AML-193 (cell line): ENCODE data around the gene GGT7.
"Not testable (repeated sequence)": the region's sequence is repeated elsewhere in the genome, so short reads cannot be mapped to it uniquely, and the experiment has no call there.

ENCODE experiments used
- DNase-seq, 2 experiments: peaks; one replicate each; lab custom pipeline; 2025; lab: John Stamatoyannopoulos, UW

GGT7 gene

DNA sequence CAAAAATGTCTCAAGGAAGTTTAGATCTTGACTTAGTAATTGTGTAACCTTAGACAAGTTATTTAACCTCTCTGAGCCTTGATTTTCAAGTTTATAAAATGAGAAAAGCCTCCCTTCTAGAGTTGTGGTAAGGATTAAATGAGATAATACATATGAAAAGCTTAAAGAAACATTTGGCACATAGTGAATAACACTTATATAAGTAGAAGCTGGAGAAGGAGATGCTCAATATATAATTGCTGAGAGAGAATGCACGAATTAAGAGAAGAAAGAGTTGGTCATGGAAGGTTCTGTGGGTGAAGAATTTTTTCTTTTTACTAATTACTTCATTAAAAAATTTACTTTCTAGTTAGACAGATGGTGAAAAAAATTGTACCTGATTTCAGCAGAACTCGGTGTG is 9.0 kb upstream of the GGT7 start:
- no peak for DNase-seq

DNA sequence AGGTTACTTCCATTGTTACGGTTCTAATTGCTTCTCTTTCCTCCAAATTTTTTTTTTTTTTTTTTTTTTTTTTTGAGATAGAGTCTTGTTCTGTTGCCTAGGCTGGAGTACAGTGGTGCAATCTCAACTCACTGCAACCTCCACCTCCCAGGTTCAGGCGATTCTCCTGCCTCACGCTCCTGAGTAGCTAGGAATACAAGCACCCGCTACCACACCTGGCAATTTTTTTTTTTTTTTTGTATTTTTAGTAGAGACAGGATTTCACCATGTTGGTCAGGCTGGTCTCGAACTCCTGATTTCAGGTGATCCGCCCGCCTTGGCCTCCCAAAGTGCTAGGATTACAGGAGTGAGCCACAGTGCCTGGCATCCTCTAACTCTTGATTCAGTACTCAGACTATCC is 8.3 kb upstream of the GGT7 start:
- not testable (repeated sequence) for DNase-seq

DNA sequence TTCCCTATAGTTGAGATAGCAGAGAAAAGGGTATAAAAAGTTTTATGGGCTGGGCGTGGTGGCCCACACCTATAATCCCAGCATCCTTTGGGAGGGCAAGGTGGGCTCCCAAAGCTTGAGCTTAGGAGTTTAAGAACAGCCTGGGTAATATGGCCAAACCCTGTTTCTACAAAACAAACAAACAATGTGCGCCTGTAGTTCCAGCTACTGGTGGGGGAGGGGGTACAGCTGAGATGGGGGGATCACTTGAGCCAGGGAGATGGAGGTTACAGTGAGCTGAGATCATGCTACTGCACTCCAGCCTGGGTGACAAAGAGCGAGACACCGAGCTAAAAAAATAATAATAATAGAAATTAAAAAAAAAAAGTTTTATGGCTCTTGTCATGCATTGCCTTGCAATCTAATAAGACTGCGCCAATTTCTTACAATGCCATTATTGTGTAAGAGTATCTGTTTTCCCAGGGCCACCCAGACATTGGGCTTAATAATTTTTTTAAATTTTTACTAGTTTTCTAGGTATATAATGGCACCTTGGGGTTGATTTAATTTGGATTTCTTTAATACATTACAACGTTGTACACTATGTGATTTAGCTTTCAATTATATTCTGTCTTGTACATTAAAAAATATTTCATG is 7.7 kb upstream of the GGT7 start:
- DNase-seq = no peak

DNA sequence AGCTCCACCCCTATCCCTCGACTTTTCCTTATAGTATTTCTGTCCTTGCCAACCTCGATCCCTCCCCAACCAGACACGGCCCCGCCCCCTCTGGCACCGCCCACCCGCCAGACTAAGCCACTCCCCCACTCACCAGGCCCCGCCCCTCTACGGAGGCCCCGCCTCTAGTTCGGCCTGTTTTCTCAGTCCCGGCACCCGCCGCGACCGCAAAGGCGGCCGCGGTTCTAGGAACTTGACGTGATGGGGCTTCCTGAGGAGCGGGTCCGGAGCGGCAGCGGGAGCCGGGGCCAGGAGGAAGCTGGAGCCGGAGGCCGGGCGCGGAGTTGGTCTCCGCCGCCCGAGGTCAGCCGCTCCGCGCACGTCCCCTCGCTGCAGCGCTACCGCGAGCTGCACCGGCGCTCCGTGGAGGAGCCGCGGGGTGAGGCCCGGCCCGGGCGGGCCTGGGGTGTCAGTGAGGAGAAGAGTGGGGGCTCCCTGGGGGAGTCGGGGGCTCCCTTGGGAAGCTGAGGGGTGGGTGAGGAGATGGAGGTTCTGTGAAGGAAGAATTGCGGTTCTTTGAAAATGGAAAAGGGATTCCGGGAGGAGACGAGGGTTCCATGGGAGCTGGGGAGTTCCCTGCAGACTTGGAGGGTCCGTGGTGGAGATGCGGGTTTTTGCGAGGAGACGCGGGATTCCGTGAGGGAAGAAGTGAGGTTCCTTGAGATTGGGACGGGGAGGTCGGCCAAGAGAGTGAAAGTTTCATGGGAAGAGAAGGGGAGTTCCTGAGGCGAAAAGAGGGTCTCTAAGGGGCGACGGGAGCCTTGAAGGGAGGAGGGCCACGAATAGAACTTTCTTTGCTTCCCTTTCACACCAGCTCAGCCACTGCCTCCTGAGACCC is 4.0 kb upstream of the GGT7 start, which contains the start of gene ACSS2:
ACSS2 (plus strand) TSS at position 207 of the 877 bp plus-strand sequence; CDS start at position 241, 34 bp downstream.
- no peak for DNase-seq

DNA sequence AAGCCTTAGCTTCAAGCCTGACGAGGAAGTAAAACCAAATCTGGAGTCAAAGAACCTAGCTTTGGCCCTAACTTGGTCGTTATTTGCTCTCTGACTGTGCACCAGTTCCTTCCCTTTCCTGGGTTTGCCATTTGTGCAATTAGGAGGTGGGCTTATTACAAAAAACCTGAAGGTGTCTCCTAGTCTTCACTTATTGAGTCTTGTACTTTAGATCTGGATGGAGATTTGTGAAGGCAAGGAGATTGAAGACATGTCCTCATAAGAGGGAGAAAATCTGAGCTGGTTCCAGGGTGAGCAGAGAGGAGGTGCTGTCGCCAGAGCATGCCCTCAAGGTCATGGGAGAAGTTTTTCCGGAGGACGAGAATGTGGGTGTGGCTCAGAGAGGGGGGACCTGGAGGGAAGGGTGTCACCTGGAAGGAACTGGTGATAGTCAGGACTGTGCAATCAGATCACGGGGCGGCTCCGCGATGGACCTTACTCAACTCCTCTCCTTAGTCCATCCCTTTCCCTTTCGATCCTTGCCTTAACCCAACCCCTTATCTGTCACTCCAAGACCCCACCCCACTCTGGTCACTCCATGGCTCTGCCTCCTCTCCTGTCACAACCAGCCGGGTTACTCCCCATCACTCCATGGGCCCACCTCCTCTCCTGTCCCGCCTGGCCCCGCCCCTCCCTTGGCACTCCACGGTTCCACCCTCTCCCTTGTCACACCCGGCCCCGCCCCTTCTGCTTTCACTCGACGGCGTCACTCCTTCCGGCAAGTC is 3.2 kb upstream of the GGT7 start:
- DNase-seq = peak; percentile 97 to 98

DNA sequence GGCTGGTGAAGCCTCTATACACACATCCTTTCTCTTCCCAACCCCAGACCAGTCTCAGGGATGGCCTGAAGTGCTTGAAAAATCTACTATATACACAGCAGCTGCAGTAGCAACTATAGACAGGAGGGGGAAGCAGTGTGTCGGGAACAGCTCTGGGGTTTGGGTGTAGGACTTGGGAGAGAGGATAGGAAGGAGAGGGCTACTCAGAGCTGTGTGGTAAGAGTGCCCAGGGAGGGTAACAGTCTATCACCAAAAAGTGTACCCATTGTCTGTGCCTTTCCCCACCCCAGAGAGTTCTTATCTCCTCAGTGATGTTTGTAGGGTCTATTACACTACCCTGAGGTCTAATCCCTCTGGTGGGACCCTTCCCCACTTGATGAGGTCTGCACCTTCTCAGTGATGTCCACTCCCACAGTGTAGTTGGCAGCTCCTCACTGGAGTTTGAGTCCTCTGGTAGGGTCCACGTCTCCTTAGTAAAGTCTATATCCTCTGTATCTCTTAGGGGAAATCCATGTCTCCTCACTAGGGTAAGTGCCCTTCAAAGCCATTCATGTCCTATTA is 1.5 kb upstream of the GGT7 start:
- DNase-seq = peak; percentile 85 to 88

DNA sequence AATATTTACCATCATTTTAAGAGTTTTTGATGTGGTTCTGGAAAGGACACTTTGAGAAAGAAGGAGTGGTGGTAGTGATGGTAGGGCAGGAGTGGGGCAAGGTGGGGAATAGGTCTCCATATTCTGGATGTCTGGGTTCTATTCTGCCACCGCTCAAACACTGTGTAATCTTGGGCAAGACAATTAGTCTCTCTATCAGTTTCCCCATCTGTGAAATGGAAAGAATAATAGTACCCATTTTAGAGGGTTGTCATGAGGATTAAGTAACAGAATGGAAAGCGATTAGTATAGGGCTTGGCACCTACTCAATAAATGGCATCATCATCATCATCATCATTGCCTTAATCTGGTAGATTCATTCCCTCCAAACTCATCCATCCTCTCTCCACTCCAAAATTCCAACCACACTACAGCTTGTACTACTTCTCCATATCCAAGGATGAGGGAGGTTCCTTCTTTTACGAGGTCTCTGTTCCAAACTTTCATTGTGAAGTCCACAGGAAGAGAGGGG is 982 bp upstream of the GGT7 start:
- no peak for DNase-seq

DNA sequence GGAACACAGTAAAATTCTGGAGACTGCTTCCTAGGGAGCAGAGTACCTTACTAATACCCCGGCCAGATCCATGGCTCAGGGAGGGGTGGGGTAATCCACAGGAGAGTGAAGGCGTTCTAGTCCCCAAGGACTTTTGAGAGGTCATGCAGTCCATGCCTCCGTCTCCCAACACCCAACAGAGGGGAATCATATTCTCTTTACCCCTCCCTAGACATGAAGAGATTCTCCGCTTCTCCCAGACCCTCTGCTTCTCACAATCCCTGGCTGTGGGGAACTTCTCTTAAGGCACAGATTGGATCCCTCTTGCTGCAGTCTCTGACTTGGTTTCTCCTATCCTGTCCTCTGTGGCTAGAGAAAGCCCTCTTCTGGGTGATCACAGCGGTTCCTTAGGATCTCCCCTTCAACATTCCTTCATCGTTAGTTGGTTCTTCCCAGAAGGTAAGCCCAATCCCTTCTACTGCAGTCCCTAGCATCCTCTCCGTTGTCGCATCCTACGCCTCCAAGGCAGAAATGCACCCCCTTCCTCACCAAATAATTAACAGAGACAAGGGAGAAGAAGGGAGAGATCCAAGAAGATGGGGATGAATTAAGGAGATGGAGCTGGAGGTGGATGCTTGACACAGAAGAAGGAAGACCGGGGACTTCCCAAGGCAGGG is 562 bp downstream of the GGT7 start:
- no peak for DNase-seq

DNA sequence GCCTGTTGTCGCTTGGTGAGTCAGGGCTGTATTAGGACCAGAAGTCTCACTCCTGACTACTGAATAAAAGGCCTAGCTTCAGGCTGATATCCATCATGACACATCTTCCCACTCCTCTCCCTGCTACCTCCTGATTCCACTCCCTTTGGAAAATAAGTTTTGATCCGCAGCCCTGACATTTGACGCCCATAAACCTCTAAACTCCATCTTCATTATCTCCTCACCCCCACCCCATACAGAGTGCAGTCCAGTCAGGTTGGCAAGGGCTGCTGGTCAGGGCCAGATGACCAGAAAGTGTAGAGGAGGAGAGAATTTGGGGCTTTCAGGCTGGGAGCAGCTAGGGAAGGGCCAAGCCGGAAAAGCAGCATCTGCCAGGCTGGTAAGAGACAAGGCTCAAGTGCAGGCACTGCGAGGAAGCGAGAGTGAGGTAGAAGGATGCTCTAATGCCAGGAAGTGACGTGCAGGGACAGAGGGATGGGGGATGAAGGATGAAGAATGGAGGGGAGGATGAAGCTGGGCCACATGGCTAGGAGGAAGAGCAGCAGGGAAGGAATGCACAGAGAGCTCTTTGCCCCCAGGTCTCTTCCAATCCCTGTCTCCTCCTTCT is 1.2 kb downstream of the GGT7 start:
- no peak for DNase-seq

DNA sequence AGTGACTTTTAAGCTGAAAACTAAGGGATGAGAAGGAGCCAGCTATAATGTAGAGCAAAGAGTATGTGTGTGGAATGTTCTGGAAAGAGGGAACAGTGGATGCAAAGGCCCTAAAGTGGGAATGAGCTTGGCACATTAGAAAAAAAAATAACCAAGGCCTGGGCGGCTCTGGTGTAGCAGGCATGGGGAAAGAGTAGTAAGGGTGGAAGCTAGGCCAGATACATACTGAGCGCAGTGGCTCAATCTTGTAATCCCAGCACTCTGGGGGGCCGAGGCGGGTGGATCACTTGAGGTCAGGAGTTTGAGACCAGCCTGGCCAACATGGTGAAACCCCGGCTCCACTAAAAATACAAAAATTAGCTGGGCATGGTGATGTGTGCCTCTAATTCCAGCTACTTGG is 8.4 kb downstream of the GGT7 start:
- no peak for DNase-seq

DNA sequence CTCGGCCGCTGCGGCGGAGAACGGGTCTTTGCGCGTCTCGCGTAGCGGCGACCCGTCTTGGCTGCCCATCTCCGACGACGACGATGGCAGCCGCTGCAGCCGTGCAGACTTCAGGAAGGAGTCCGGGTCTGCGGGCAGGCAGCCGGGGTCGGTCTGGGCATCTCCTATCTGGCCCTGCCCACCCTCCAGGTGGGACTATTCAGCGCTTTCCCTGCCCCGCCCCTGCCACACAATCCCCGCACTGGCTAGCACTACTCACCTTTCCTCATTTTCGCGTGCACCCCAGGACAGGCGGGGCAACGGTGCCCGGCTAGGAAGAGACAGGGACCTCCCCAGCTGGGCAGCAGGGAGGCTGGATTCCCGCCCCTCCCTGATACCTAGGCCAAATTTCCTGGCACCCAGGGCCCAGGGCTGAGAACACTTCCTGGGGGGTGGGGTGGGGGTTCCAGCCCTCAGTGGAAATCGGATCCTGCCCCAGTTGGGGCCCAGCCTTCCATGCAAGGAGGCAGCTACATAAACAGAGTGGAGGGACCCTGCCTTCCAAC is 9.2 kb downstream of the GGT7 start:
- DNase-seq = no peak

DNA sequence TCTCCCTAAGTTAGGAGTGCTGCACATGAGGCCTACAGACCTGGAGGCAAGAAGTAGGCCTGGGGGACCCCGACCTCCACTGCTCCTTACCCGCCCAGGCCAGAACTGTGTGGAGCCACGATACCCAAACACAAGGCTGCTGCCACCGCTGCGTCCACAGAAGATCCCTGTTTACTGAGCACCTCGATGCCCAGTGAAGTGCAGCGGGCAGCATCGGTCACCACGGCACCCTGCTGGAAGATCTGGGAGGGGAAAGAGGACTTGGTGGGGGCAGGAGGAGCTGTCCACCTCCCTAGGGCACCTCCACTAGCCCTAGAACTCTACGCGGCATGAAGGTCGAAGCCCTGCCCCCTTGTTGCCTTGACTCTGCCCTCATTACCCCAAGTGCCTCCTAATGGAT is 9.9 kb downstream of the GGT7 start:
- no peak for DNase-seq

DNA sequence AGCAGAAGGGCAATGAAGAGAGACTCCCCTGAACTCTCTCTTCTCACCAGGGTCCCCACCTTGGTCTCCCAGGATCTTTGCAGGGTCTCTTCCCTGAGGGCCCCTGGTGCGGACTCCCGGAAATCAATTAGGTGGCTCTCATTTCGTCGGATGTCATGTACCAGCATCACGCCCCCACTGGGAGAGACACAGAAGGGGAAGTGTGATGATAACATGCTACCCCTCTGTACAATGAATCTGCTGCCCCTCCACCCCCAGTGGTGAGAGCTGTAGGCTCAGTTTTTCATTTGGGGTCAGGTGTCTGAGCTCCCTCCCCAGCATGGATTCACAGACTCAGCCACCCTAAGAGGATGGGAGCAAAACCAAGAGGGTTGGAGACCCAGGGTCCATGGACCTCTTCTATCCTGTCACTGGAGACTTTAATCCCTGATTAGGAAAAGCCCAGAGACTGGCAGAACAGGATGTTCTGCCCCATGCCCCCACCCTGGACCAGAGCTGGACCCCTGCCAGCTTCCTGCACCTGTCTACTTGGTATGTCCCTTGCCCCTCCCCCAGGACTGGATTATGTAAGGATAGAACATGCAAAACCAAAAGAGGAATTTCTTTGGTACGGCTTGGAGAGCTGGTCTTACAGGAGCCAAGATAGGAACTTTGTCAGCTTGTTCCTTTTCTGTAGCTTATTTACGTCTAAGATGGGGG is 11.1 kb downstream of the GGT7 start:
- no peak for DNase-seq

DNA sequence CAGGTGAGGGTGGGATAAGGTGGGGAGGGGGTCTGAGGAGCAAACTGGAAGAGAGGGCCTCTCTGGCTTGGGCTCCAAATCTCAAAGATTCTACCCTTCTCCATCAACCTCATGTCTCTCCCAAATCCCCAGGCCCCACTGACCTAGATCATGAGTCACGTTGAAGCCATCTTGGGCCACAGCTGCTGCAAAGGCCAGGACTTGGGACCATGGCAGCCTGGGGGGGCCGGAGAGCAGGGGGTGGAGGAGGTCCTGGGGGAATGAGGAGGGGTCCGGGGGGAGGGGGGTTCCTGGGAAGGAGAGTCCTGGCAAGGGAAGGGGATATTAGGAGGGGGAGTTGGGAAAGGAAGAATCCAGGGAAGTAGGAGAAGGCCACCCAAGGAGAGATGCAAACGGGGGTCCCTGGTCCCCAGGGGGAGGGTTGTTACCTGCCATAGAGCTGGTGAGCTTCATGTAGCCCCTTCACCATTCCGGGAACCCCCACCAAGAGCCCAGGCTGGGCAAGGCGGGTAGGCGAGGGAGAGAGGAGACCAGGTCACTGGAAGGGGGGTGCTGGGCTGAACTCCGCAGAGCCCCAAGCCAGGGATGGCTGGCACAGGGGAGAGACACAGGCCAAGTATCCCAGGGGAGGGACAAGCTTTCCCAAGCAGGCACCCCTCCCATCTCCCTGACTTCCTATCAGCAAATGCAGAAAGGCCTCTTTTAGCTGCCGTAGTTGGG is 12.7 kb downstream of the GGT7 start:
- no peak for DNase-seq

DNA sequence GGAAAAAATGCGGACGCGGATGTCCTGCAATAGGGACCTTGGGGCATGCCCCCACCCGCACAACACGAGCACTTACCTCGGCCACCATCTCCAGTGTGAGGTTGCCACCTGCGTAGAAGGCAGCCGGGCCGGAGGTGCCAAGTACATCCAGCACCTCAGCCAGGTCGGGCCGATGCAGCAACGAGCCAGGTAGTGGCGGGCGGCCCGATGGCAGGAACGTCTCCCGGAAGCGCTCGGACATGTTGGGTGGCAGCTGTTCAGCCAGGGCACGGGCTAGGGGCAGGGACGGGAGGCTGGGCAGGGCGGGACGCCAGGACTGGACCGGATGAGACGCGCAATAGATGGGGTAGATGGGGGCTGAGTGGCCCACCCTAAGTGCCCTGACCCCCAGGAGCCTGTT is 13.3 kb downstream of the GGT7 start:
- DNase-seq = no peak

DNA sequence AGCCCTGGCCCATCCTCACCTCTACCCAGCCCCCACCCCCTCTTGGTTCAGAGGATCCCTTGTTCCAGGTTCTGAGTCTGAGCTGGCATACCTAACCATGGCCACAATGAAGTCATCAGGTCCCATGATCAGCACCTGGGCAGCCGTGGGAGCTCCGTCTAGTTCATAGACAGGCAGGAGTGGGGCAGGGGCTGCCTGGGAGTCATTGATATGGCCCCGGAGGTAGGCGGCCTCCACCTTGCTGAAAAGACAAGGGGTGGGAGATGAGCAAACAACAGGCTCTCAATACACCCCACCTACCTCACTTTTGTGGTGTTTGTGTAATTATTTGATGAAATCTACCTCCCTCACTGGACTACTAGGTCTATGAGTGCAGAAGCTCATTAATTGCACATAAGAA is 20.4 kb downstream of the GGT7 start:
- no peak for DNase-seq

DNA sequence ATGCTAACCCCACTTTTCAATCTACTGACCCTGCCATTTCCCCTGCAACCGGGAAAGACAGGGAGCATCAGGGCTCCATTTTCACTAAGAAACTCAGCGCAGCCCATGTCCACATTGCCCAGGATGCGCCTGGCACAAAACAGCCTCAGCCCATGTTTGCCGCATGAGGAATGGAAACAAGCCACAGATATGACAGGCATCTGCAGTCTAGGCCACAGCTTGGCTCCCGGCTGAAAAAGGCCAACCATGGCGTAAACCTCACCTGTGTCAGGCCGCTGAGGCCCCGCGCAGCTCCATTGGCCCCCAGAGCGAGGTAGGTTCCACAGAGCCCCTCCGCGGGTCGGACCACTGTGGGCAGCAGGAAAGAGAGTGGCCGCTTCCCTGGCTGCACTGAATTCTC is 21.7 kb downstream of the GGT7 start:
- no peak for DNase-seq

DNA sequence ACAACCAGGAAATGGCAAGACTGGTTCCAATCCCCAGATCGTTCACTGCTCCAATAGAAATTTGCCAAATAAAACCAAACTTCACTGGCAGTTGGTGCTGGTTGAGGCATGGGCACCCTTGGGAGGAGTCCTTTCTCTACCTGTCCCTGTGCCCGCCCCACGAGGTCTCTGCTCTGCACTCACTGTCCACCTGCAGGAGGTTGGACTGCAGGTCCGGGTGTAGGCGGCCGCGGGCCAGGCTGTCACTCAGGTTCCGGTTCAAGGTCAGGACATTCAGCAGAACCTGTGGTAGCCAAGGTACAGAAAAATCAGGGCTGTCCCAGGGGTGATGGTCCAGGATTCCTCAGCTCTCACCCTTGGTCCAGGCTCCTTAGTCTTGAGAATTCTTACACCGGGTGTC is 22.9 kb downstream of the GGT7 start:
- DNase-seq = no peak

DNA sequence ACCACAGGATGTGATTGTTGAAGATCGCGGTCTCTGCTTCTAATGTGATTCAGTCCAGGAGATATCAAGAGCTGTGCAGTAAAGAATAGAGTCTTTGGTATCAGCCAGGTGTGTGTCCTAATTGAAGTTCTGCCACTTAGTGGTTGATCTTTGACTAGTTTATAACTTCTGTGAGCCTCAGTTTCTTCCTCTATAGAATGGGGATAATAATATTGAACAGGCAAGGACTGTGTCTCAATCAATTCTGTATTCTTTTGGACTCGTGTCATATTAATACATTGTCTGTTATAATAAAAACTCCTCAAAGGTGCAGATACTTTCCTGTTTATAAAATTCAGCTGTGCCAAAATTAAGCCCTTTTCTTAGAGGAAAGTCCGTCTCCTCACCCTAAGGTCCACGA is 24.1 kb downstream of the GGT7 start:
- DNase-seq = no peak

DNA sequence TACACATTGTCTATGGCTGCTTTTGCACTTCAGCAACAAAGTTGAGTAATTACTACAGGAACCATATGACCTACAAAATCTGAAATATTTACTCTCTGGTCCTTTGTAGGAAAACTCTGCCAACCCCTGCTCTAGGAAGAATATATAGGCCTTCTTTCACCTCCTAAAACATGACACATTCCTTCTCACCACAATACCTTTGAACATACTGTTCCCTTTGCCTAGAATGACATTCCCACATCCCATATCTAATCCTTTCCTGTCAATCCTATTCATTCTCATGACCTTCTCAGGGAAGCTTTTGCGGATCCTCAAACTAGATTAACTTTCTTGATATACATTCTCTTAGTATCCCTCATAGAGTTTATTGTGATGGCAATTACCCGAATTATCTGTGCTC is 29.2 kb downstream of the GGT7 start:
- no peak for DNase-seq
